Fibroblast of pulmonary artery (primary cell): ENCODE data around the gene CKAP5.
A peak's percentile ranks its signal among the peaks of the same experiment; 100 is the strongest.

ENCODE experiments used
- DNase-seq: peaks from one replicate; pipeline ENCODE4 v3.0.0-alpha.2; 2010; ENCODE audit warnings: low read depth
- H3K4me3 ChIP-seq: replicated peaks from 2 replicates; pipeline ENCODE4 v1.5.1; 2011; ENCODE audit warnings: low read depth, mild to moderate bottlenecking, control low read depth, low read length, moderate library complexity
- CTCF ChIP-seq: IDR thresholded peaks from 2 replicates; pipeline ENCODE4 v1.5.1; 2011; ENCODE audit warnings: mild to moderate bottlenecking, control low read depth, low read length, inconsistent platforms; ENCODE audit errors: missing control alignments

CKAP5 gene

GRCh38 chr11:46845740-46846509 is at the start of gene CKAP5:
CKAP5 (minus strand) TSS chr11:46846280; CDS start chr11:46821231, 25,049 bp downstream.
- TF ChIP-seq CTCF, result no peak
- DNase-seq, result peak; percentile 89
- peak within 1 kb of the TSS; percentile 87 for H3K4me3 ChIP-seq

- no peak for TF ChIP-seq CTCF
- no peak for DNase-seq
- no peak overlapping the region for H3K4me3 ChIP-seq
These were observed 49.7 kb upstream of the CKAP5 start for GRCh38 chr11:46895821-46896220.

GRCh38 chr11:46894961-46895360 is 48.9 kb upstream of the CKAP5 start:
- no peak for TF ChIP-seq CTCF
- no peak overlapping the region for H3K4me3 ChIP-seq
- DNase-seq, result no peak

- no peak for DNase-seq
- no peak for TF ChIP-seq CTCF
- H3K4me3 ChIP-seq, result no peak overlapping the region
These were observed 48.4 kb upstream of the CKAP5 start for GRCh38 chr11:46894506-46894905.

GRCh38 chr11:46892838-46893237 is 46.8 kb upstream of the CKAP5 start:
- DNase-seq, result no peak
- TF ChIP-seq CTCF, result no peak

GRCh38 chr11:46892109-46892508 is 46.0 kb upstream of the CKAP5 start:
- DNase-seq, result no peak
- no peak overlapping the region for H3K4me3 ChIP-seq
- no peak for TF ChIP-seq CTCF

More at GRCh38 chr11:46892838-46893237, 46.8 kb upstream of the CKAP5 start:
- H3K4me3 ChIP-seq, result no peak overlapping the region

GRCh38 chr11:46890665-46891064 is 44.6 kb upstream of the CKAP5 start:
- DNase-seq, result no peak
- TF ChIP-seq CTCF, result no peak
- H3K4me3 ChIP-seq, result no peak overlapping the region
